ENCODE data around the gene TNIK.

Gene TNIK
- 57.5 to 131 reads per million in 2 experiments for total RNA-seq

- peak; percentile 94 for DNase-seq (ENCODE audit: low read depth)
Observed at GRCh38 chr3:171459942-171460724, at the start of gene TNIK. TSS of gene TNIK (minus strand) at chr3:171460405. CDS start at chr3:171460063, 342 bp downstream.

DNA sequence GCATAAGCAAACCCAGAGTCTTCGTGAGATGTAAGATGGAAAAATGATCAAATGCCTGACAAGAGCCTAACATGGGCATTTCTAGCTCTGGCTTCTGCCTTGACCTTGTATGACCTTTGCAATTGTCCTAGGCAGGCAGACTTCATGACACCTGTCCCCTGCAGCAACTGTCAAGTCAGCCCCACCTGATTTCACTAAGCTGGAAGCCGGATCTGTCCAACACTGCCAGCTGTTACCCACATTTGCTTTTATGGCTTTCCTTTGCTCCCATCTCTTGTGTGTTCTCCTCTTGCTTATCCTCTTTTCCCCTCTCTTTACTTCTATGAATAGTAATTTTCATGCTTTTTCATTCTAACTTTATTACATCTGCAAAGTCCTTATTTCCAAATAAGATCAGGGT is 48.5 kb upstream of the TNIK start:
- no peak for DNase-seq (ENCODE audit: low read depth)

DNA sequence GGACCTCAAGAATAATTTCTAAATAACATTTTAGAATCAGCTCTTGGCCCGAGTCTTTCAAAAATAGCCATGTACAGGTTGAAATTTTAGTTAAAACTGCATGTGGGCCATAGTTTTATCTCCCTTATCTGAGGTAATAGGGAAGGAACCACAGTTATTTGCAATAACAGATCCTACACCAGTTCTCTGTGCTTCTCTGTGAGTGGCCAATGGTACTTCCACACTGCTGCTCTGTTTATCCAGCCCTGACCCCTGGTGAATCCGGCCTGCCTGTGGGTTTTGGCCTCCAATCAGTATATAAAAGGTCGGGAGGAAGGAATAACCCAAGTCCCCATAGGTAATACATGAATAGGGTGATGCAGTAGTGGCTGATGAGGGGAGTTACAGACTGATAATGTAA is 48.0 kb upstream of the TNIK start:
- no peak for DNase-seq (ENCODE audit: low read depth)

- DNase-seq (ENCODE audit: low read depth): no peak
Observed at GRCh38 chr3:171506743-171507319, 46.6 kb upstream of the TNIK start.

DNA sequence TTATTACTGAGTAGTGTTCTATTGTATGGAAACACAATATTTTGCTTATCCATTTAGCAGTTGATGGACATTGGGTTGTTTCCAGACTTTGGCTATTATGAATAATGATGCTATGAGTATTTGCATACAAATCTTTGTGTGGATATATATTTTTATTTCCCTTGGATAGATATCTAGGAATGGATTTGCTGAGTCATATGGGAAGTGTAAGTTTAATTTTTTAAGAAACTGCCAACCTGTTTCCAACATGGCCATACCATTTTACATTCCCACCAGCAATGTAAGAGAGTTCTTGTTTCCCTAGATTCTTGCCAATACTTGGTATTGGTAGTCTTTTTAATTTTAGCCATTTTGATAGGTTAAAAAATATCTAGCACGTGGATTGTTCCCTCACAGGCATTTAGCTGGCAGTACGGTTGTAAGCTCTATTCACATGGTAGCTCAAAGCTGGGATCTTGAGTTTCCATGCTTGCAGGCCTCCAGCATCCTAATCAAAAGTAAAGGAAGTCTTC is 45.7 kb upstream of the TNIK start:
- DNase-seq (ENCODE audit: low read depth): no peak

DNA sequence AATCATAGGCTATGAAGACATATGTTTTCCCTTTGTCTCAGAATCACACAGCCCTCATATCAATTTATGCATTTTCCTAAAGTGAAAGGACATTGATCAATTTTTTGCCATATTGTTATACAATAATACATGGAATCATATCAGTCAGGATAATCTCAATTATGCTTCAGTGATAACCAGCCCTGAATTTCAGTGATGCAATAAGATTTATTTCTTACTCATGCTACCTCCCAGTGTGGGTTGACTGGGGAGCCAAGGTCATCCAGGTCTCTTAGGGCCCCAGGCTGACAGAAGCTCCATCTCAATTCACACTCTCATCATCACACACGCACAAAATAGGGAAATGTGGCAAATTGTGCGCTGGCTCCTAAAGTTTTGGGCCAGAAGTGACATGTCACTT is 44.2 kb upstream of the TNIK start:
- DNase-seq (ENCODE audit: low read depth): no peak

DNA sequence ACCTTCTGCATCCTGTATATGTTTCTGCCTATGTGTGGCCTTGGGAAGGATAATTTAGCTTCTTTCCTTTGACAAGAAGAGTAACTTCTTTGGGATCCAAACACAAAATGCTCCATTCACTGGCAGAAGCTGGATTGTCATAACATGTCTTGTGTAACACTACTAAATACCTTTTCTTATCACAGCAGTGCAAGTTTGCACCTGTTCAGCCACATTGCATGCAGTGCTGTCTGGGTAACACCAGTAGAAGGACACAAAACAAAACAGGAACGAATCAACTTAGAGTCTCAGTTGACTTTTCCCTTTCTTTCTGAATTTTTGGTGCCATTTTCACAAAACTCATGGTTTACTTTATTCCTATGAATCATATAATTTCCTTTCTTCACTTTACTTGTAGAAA is 43.6 kb upstream of the TNIK start:
- DNase-seq (ENCODE audit: low read depth): no peak

DNA sequence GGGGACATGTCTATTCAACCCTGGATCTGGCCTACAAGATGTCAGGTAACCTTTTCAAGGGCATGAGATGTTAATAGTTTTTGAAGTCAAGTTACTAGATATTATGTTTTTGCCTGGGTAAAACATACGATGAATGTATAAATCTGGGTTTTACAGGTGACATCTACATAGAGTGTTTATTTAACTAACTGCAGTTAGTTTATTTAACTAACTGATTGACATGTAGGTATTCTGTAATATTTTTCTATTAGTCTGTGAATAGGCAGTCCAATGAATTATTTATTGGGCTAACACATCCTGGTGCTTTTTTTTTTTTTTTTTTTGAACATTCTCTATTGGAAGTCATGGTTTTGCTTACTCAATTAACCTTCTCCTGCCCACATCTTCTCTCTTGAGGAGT is 38.7 kb upstream of the TNIK start:
- no peak for DNase-seq (ENCODE audit: low read depth)

GRCh38 chr3:171497468-171497867 is 37.3 kb upstream of the TNIK start:
- DNase-seq (ENCODE audit: low read depth): no peak

DNA sequence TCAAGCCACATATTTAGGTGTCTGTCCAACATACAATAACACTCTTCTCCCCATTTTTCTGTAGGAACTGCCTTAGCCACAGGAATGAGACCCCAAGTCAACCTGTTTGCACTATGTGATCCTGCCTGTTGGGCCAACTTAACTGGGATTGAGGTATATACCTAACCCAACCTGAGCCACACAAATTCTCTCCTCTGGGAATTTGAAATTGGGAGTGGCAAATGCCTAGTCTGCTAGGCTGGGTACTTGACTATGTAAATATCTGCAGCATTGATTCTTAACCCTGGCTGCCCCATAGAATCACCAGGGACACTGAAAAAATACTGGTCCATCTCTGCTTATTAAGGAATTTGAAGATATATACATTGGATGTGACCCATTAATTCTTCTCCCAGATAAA is 35.2 kb upstream of the TNIK start:
- no peak for DNase-seq (ENCODE audit: low read depth)

- no peak for DNase-seq (ENCODE audit: low read depth)
Observed at GRCh38 chr3:171494457-171495109, 34.4 kb upstream of the TNIK start.

GRCh38 chr3:171491361-171491760 is 31.2 kb upstream of the TNIK start:
- DNase-seq (ENCODE audit: low read depth): no peak

DNA sequence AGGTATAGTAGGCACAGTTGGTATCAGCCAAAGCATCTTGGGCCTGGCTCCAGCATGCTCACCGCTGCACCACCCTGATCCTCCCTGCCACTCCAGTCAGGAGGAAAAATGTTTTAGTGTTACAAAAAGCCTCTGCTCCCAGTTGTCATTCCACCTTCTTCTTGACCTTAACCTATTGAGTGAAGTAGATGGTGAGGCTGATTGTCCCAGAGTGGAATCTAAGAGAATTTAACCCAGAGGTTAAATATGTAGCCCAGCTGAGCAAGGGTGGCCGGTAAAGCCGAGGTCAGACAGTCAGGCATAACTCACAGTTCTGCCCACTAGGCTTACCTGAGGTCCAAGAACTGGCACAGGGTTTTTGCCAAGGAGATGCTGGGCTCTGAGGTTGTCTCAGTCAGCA is 30.7 kb upstream of the TNIK start:
- DNase-seq (ENCODE audit: low read depth): no peak

GRCh38 chr3:171489348-171489747 is 29.1 kb upstream of the TNIK start:
- no peak for DNase-seq (ENCODE audit: low read depth)

DNA sequence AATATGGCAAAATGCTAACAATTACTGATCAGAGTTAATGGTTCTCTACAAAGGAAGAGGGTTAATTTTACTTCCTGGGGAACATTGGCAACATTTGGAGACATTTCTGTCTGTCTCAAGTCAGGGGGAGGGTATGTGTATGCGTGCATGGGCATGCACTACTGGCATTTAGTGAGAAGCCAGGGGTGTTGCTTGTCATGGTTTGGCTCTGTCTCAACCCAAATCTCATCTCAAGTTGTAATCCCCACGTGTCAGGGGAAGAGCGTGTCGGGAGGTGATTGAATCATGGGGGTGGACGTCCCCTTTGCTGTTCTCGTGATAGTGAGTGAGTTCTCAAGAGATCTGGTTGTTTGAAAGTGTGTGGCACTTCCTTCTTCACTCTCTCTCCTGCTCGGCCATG is 28.3 kb upstream of the TNIK start:
- no peak for DNase-seq (ENCODE audit: low read depth)

DNA sequence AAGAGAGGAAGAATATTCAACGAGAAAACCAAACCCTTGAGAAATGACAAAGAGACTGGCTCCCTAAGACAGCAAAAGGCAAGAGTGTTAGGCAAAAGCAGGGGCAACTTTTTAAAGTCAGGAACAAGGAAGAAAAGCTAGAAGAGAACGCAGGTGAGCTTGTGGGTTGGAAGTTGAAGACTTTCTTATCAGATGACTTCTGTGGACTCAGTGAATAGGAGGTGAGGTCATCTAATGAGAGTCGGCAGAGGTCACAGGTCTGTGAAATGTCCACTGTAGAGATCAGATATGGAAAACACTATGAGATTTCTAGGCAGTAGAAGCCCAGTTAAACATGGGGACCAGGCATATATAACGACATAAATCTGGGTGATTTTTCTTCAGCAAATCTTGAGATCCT is 27.2 kb upstream of the TNIK start:
- no peak for DNase-seq (ENCODE audit: low read depth)

DNA sequence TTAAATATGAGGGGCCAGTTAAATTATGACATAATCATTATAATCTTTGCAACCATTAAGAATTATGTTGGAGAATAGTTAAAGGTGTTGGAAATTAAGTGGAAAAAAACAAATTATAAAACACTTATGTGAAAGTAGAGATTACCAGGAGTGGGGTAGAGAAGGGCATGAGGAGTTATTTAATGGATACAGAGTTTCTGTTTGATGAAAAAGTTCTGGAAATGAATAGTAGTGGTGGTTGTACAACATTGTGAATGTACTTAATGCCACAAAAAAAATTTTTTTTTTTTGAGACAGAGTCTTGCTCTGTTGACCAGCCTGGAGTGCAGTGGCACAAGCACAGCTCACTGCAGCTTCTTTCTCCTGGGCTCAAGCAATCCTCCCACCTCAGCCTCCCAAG is 25.1 kb upstream of the TNIK start:
- DNase-seq (ENCODE audit: low read depth): no peak

DNA sequence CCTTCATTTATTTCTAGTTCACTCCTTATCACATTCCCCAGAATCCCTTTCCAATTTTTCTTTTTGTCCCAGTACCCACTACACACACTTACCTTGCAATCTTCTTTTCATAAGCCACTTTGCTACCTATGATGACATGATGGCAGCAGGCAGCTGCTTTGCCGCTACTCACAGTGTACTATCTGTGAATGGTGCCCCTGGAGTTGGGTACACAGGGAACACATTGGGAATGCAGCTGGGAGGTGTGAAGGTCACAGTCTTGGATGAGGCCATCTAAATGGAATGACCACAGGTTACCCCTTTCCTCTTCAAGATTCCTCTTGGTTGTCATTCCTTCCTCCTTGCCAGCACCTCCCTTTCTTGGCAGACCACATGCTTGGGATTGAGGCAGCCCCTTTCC is 20.8 kb upstream of the TNIK start:
- DNase-seq (ENCODE audit: low read depth): no peak

DNA sequence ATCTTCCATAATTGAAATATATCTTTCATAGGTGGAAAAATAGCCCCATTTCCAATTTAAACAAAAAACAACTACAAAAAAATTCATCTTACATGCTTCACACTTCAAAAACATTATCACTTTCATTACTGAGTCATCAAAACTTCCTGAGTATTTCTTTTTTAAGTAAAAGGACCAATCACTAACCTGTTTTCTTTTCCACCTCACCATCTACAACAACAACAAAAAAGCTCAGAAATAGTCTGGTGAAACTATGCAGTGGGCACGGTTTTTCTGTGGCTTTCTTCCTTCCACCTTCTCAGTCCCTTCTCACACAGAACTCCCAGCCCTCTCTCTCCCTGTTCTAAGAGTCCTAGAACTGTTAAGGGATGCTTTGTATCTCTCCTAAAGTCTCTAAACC is 20.3 kb upstream of the TNIK start:
- DNase-seq (ENCODE audit: low read depth): no peak

- no peak for DNase-seq (ENCODE audit: low read depth)
Observed at GRCh38 chr3:171476532-171477102, 16.4 kb upstream of the TNIK start.

DNA sequence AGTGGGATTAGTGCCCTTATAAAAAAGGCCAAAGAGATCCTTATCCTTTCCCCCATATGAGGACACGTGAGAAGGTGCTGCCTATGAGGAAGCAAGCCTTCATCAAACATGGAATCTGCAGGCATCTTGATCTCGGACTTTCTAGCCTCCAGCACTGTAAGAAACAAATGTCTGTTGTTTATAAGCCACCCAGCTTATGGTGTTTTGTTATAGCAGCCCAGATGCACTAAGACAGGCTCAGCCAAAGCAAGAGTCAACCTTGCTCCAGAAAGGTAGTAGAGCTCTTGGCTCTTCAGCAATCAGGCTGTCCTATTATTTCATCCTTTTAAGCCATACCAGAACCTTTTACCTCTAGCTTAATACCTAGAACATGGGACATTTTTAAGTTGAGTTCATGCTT is 12.3 kb upstream of the TNIK start:
- no peak for DNase-seq (ENCODE audit: low read depth)

- no peak for DNase-seq (ENCODE audit: low read depth)
Observed at GRCh38 chr3:171470714-171471227, 10.6 kb upstream of the TNIK start.

GRCh38 chr3:171469376-171469775 is 9.2 kb upstream of the TNIK start:
- DNase-seq (ENCODE audit: low read depth): no peak
